Muscle of leg (tissue), 11 donors: ENCODE results near the gene MAGEB3. TPM values are rescaled to one million over a fixed set of nuclear protein-coding genes. Genes with fewer than 3 reads are reported as not detected.

Experiments used
- DNase-seq: peaks from one replicate; pipeline ENCODE4 v3.0.0; 2013
- H3K27ac ChIP-seq: one replicate; pipeline ENCODE4 v1.5.1; 2013; ENCODE audit warnings: mild to moderate bottlenecking, low read length, control low read depth
- H3K27me3 ChIP-seq: one replicate; pipeline ENCODE4 v1.6.1; 2013; ENCODE audit warnings: low read length; ENCODE audit not compliant: control insufficient read depth, insufficient read depth
- H3K36me3 ChIP-seq: one replicate; pipeline ENCODE4 v1.6.1; 2013; ENCODE audit warnings: low read length; ENCODE audit not compliant: control insufficient read depth, insufficient read depth
- H3K4me1 ChIP-seq: one replicate; pipeline ENCODE4 v1.6.1; 2013; ENCODE audit warnings: low read length; ENCODE audit not compliant: control insufficient read depth, insufficient read depth
- H3K4me3 ChIP-seq: one replicate; pipeline ENCODE4 v1.5.1; 2013; ENCODE audit warnings: low read length, control low read depth
- H3K9me3 ChIP-seq: replicated peaks from 2 replicates; pipeline ENCODE4 v1.6.1; 2013; ENCODE audit warnings: low read depth, low read length; ENCODE audit not compliant: control insufficient read depth
- WGBS: methylation state at CpG from one replicate; pipeline ENCODE4 v1.1.5; 2013; ENCODE audit warnings: missing lambda C conversion rate; ENCODE audit not compliant: insufficient coverage; 5-methylcytosine and 5-hydroxymethylcytosine counted together
- polyA plus RNA-seq, 8 donors: library from polyadenylated mRNA; unstranded; fragments of 120-200 nt; gene quantifications; one replicate each; pipeline versions ENCODE4 v1.2.1 to v1.2.3, GENCODE V29; 2013; ENCODE audit warnings: inconsistent platforms in 1 of 8, low replicate concordance in 1 of 8; ENCODE audit not compliant: insufficient read length in 8 of 8, insufficient read depth in 1 of 8
- total RNA-seq: library from RNA; stranded (reverse); fragments of 120-200 nt; gene quantifications from one replicate; pipeline ENCODE4 v1.2.4, GENCODE V29; 2013

MAGEB3 gene
- total and polyA plus RNA-seq, 9 donors, result not detected

DNA sequence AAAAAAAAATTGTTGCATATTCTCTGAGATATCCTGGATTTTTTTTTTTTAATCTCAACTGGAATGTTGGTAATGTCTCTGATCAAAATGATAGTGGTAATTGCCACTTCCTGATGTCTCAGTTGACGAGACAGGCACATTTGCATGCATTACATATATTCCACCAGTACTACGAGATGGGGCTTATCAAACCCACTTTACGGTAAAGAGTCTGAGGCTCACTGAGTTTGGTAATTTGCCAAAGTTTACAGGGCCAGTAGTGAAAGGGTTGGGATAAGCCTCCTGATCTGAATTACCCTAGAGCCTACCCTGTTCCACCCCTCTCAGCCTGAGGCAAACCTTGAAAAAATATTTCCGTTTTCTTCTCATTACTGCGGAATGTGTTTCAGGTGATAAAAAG is 9.8 kb upstream of the MAGEB3 start:
- no peaks in the 10 kb centered on the region for H3K36me3 ChIP-seq
- no peak for DNase-seq
- H3K4me3 ChIP-seq, result no peak overlapping the region
- no peak overlapping the region for H3K27ac ChIP-seq
- H3K9me3 ChIP-seq, result no peaks in the 10 kb centered on the region
- peaks cover 16% of the 10 kb centered on the region for H3K27me3 ChIP-seq
- no CpG with 5 or more reads among the region's 5 CpGs for WGBS
- no peaks in the 10 kb centered on the region for H3K4me1 ChIP-seq

DNA sequence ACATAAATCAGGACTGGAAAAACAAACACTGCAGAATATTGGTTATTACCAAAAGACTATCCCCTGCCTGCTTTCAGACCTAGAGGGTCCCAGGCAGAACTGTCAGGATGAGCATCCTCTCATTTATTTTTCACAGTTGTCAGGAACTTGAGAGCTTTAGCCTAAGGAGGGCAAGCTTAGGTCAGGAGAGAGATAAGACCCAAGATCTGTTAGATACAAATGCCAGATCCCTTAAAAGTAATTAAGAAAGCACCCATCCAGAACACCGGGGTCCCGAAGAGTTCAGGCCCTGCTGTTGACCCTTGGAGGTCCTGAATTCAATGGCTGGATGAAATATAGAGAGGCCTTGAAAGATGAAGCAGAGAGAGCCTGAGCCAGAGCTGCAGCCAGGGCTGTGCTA is 5.9 kb upstream of the MAGEB3 start:
- no peaks in the 10 kb centered on the region for H3K36me3 ChIP-seq
- WGBS, result no CpG with 5 or more reads among the region's 2 CpGs
- H3K27ac ChIP-seq, result no peak overlapping the region
- H3K4me1 ChIP-seq, result no peaks in the 10 kb centered on the region
- no peaks in the 10 kb centered on the region for H3K9me3 ChIP-seq
- peaks cover 3% of the 10 kb centered on the region for H3K27me3 ChIP-seq
- H3K4me3 ChIP-seq, result no peak overlapping the region
- no peak for DNase-seq

DNA sequence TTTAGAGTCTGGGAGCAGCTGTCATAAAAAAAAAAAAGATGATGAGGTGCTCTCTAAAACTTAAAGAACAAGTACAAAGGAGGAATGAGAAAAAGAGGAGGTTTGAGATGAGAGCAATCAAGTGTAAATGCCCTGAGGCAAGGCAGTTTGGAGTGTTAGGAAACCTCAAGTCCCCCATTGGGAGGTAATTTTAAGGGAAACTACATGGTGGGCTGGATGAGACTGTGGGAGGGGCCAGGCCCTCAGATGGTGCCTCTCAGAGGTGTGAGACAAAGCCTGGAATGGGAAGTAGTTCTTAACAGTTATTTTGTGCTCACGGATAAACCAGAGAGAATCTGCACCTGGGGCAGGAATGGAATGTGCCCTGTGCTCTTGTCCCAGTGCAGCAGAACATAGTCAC is 1.9 kb upstream of the MAGEB3 start:
- Histone ChIP-seq H3K9me3 (no peaks in the 10 kb centered on the region), H3K36me3 (no peaks in the 10 kb centered on the region), H3K27me3 (peaks cover 3% of the 10 kb centered on the region), H3K27ac (no peak overlapping the region), H3K4me1 (no peaks in the 10 kb centered on the region), H3K4me3 (no peak overlapping the region)
- 20% methylated on average over 1 of the region's 1 CpG for WGBS
- DNase-seq, result no peak

DNA sequence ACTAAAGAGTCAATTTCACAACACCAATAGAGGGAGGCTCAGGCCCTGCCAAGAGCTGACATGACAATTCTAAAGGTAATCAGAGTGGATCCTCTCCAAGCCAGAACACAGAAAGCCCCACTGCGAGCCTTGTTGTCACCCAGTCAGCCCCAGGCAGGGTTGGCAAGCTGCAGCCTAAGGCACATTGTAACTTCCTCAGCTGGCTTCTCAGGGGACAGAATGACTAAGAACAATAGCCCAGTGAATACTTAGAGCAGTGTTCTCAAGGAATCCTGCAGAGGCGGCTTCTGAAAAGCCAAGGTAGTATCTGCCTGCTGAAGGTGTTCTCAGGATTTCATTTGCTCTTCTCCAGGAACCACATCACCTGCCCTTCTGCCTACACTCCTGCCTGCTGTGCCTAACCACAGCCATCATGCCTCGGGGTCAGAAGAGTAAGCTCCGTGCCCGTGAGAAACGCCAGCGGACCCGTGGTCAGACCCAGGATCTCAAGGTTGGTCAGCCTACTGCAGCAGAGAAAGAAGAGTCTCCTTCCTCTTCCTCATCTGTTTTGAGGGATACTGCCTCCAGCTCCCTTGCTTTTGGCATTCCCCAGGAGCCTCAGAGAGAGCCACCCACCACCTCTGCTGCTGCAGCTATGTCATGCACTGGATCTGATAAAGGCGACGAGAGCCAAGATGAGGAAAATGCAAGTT is 11.4 kb downstream of the MAGEB3 start, which contains the start of gene MAGEB4:
Gene MAGEB4, plus strand, starts transcription at position 277 of the 692 bp plus-strand sequence. Its CDS starts 136 bp downstream, at position 413.
- 92% methylated on average over 7 of the region's 10 CpGs for WGBS
- H3K27me3 ChIP-seq, result peaks cover 15% of the 10 kb centered on the region
- no peaks in the 10 kb centered on the region for H3K36me3 ChIP-seq
- H3K4me3 ChIP-seq, result no peak within 1 kb of the TSS
- H3K4me1 ChIP-seq, result no peaks in the 10 kb centered on the region
- no peaks in the 10 kb centered on the region for H3K9me3 ChIP-seq
- no peak within 1 kb of the TSS for H3K27ac ChIP-seq
- DNase-seq, result no peak

DNA sequence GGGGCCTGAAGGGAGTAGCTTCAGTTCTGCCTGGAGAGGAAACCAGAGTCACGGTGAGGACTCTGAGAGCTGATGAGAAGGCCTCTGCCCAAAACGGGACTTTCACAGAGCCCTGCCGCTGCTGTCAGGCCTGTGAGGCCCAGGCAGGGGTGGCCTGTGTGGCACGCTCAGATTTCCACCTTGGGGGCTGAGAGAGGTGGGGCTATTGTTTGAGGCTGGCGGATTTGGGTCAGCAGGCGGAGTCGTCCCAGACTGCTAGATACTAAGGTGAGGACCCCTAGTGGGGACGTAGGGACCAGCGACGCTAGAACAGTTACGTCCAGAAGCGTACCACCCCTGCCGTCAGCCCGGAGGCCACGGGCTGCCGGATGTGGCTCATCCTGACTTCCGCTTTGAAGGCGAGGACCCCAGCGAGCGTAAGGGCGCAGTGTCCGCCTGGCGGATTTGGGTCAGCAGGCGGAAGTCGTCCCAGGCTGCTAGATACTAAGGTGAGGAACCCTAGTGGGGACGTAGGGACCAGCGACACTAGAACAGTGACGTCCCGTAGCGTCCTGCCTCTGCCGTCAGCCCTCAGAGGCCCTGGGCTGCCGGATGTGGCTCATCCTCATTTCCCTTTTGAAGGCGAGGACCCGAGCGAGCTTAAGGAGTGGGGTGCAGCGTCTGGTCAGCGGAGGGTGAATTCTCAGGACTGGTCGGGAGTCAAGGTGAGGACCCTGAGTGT is 16.5 kb downstream of the MAGEB3 start, which contains the start of gene MAGEB1:
Gene MAGEB1, plus strand, starts transcription at position 378 of the 721 bp plus-strand sequence. CDS start 3,348 bp downstream, outside the sequence.
- no peak for DNase-seq
- no peaks in the 10 kb centered on the region for H3K36me3 ChIP-seq
- no peaks in the 10 kb centered on the region for H3K4me1 ChIP-seq
- WGBS, result 80% methylated on average over 33 of the region's 38 CpGs
- H3K27ac ChIP-seq, result no peak within 1 kb of the TSS
- H3K4me3 ChIP-seq, result no peak within 1 kb of the TSS
- H3K9me3 ChIP-seq, result no peaks in the 10 kb centered on the region
- peaks cover 18% of the 10 kb centered on the region for H3K27me3 ChIP-seq

DNA sequence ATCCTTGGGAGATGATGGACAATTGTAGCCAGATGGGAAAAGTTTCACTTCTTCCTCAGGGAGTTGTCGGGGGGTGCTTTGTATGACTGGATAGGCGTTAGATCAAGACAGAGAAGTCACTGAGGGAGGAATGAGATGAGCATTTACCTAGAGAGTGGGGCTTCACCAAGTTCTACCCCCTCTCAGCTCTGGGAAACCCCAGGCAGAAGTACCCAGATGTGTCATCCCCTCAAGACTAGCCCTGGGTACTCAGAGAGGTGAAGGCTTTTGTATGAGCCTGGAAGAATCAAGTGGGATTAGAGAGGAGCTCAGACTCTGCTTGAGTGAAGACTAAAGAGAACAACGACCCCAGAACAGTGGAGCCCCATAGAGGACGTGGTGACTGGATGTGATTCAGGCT is 18.4 kb downstream of the MAGEB3 start:
- H3K36me3 ChIP-seq, result no peaks in the 10 kb centered on the region
- no peak for DNase-seq
- no peak overlapping the region for H3K4me3 ChIP-seq
- H3K9me3 ChIP-seq, result no peaks in the 10 kb centered on the region
- H3K27ac ChIP-seq, result no peak overlapping the region
- H3K27me3 ChIP-seq, result peaks cover 12% of the 10 kb centered on the region
- H3K4me1 ChIP-seq, result no peaks in the 10 kb centered on the region
- 50% methylated on average over 2 of the region's 4 CpGs for WGBS

DNA sequence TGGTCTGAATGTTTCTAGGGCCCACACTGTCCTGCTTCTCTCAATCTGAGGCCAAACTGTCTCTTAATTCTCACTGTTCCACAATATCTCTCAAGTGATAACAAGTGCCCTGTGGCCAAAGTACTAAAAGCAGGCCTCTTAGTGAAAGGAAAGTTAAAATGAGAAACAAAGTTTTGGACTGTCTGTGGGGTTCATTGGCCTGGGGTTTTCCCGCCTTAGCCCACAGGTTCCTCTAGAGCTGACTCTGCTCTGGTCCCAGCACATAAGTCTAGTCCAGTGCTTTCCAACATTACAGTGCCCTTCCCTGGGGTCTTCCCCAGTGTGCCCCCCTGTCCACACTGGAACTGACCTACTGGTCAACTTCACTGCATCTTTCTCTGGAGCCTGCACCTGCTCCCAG is 22.8 kb downstream of the MAGEB3 start:
- Histone ChIP-seq H3K4me1 (no peaks in the 10 kb centered on the region), H3K36me3 (no peaks in the 10 kb centered on the region), H3K27me3 (peaks cover 4% of the 10 kb centered on the region), H3K9me3 (no peaks in the 10 kb centered on the region), H3K27ac (no peak overlapping the region), H3K4me3 (no peak overlapping the region)
- no peak for DNase-seq
- WGBS, result 67% methylated on average over 1 of the region's 1 CpG

DNA sequence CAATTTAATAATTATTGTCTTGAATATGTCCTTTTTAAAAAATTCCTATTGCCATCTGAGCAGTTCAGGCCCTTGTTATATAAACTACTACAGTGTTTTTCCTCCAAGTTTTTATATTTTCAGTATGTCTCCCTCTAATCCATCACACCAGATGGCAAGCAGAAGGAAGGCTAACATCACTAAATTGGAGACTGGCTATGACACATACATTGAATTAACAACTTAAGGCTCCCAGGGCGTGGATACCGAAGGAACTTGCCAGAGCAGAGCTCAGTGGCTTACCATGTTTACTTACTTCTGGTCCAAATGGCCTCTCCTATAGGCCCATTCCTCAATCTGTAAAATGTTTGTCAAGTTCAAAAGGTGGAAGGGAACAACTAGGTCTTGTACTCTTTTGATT is 29.5 kb downstream of the MAGEB3 start:
- Histone ChIP-seq H3K9me3 (no peaks in the 10 kb centered on the region), H3K4me3 (no peak overlapping the region), H3K27ac (no peak overlapping the region), H3K4me1 (no peaks in the 10 kb centered on the region), H3K27me3 (no peaks in the 10 kb centered on the region), H3K36me3 (no peaks in the 10 kb centered on the region)
- WGBS, result 61% methylated on average over 2 of the region's 2 CpGs
- DNase-seq, result no peak

DNA sequence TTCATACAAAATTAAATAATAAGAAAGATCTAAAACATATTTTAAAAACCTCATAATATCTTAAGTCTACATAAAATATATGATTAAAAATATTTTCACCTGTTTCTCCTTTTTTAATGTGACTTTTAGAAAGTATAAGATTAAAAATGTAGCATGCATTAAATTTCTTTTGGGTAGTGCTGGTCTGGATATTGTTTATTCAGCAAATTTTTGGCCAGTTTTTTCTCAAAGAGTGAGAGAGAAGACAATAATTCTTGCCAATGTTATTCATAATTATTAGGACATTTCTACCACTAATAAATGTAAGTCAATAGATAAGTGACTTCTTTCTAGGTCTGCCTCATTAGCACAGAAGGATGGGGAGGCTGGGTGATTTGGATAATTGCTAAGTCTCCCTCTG is 30.6 kb downstream of the MAGEB3 start:
- H3K27me3 ChIP-seq, result no peaks in the 10 kb centered on the region
- no peak overlapping the region for H3K27ac ChIP-seq
- H3K36me3 ChIP-seq, result no peaks in the 10 kb centered on the region
- H3K4me3 ChIP-seq, result no peak overlapping the region
- DNase-seq, result no peak
- no peaks in the 10 kb centered on the region for H3K9me3 ChIP-seq
- H3K4me1 ChIP-seq, result no peaks in the 10 kb centered on the region

DNA sequence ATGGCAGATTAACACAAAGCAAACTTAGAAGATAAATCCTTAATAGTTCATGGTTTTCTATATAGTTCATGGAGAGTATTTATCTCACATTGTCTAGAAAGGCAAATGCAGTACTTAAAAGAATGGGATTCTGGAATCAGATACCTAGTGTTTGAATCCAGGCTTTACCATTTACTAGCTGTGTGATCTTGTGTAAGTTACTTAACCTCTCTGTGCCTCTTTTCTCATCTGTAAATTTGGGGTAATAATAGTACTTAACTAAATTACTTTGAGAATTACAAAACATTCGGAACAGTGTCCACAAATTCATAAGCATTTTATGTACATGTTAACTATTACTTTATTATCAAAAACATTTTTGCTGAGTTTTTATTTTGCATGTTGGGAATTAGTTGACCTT is 32.3 kb downstream of the MAGEB3 start:
- Histone ChIP-seq H3K27me3 (no peaks in the 10 kb centered on the region), H3K4me1 (no peaks in the 10 kb centered on the region), H3K9me3 (no peaks in the 10 kb centered on the region), H3K4me3 (no peak overlapping the region), H3K36me3 (no peaks in the 10 kb centered on the region), H3K27ac (no peak overlapping the region)
- WGBS, result no CpG with 5 or more reads among the region's 1 CpG
- DNase-seq, result no peak
